WTC11 (cell line): Measurements from ENCODE around the gene PHKB.
"Not testable (repeated sequence)": the region's sequence is repeated elsewhere in the genome, so short reads cannot be mapped to it uniquely, and the experiment has no call there.

Source experiments
- AFF4 ChIP-seq: sonication (generic); formaldehyde crosslinking; IDR thresholded peaks from 2 replicates; pipeline ENCODE4 v1.8.1; 2023; ENCODE audit warnings: mild to moderate bottlenecking, missing genetic modification reagents, borderline replicate concordance
- ATF2 ChIP-seq: sonication (generic); formaldehyde crosslinking; IDR thresholded peaks from 2 replicates; pipeline ENCODE4 v1.8.1; 2022; ENCODE audit warnings: low read depth, missing genetic modification reagents, borderline replicate concordance
- CTCF ChIP-seq: fragments of 200-600 bp; IDR thresholded peaks from 2 replicates; pipeline ENCODE4 v1.8.0; 2022; ENCODE audit warnings: antibody characterized with exemption
- E2F1 ChIP-seq: sonication (generic); formaldehyde crosslinking; IDR thresholded peaks from 2 replicates; pipeline ENCODE4 v1.8.0; 2022; ENCODE audit warnings: mild to moderate bottlenecking, missing genetic modification reagents
- HMGA2 ChIP-seq: fragments of 250-450 bp; sonication (Bioruptor Pico); IDR thresholded peaks from 2 replicates; pipeline ENCODE4 v1.4.0; 2021; ENCODE audit warnings: mild to moderate bottlenecking, moderate library complexity
- MAX ChIP-seq: sonication (generic); formaldehyde crosslinking; IDR thresholded peaks from 2 replicates; pipeline ENCODE4 v1.8.0; 2022; ENCODE audit warnings: mild to moderate bottlenecking, missing genetic modification reagents
- NFYB ChIP-seq: sonication (generic); formaldehyde crosslinking; conservative IDR thresholded peaks from 2 replicates; pipeline ENCODE4 v1.8.0; 2022; ENCODE audit warnings: low read depth, missing genetic modification reagents
- SMAD4 ChIP-seq: sonication (generic); formaldehyde crosslinking; IDR thresholded peaks from 2 replicates; pipeline ENCODE4 v1.8.0; 2022; ENCODE audit warnings: mild to moderate bottlenecking, missing genetic modification reagents
- SP1 ChIP-seq: sonication (generic); formaldehyde crosslinking; conservative IDR thresholded peaks from 2 replicates; pipeline ENCODE4 v1.8.1; 2022; ENCODE audit warnings: missing genetic modification reagents
- TCF7 ChIP-seq: sonication (generic); formaldehyde crosslinking; IDR thresholded peaks from 2 replicates; pipeline ENCODE4 v1.8.0; 2022; ENCODE audit warnings: mild to moderate bottlenecking, low read depth, missing genetic modification reagents, moderate library complexity
- ZBTB43 ChIP-seq: sonication (generic); formaldehyde crosslinking; IDR thresholded peaks from 2 replicates; pipeline ENCODE4 v1.8.1; 2023; ENCODE audit warnings: mild to moderate bottlenecking, missing genetic modification reagents
- ZNF121 ChIP-seq: sonication (generic); formaldehyde crosslinking; IDR thresholded peaks from 2 replicates; pipeline ENCODE4 v1.8.0; 2023; ENCODE audit warnings: missing genetic modification reagents
- ZNF416 ChIP-seq: fragments of 250-450 bp; sonication (Bioruptor Pico); IDR thresholded peaks from 2 replicates; pipeline ENCODE4 v1.9.0; 2021; ENCODE audit warnings: mild to moderate bottlenecking, inconsistent platforms

- TF ChIP-seq CTCF; ATF2 (CRISPR knock-in tag); SMAD4 (CRISPR knock-in tag); E2F1; MAX (CRISPR knock-in tag); ZNF416 (CRISPR knock-in tag); AFF4 (CRISPR knock-in tag); TCF7 (CRISPR knock-in tag); NFYB (CRISPR knock-in tag); ZNF121; HMGA2; ZBTB43; SP1: not testable (repeated sequence)
Measured at GRCh38 chr16:47681571-47681970, 220.4 kb downstream of the PHKB start.
